Measurements from ENCODE around the gene CEMP1.
"Not testable (repeated sequence)": the region's sequence is repeated elsewhere in the genome, so short reads cannot be mapped to it uniquely, and the experiment has no call there.

Gene CEMP1

GRCh38 chr16:2534335-2534734 lies 3.1 kb upstream of the CEMP1 start:
- not testable (repeated sequence) for FAIRE-seq

GRCh38 chr16:2533912-2534311 lies 2.7 kb upstream of the CEMP1 start:
- no peak for FAIRE-seq

DNA sequence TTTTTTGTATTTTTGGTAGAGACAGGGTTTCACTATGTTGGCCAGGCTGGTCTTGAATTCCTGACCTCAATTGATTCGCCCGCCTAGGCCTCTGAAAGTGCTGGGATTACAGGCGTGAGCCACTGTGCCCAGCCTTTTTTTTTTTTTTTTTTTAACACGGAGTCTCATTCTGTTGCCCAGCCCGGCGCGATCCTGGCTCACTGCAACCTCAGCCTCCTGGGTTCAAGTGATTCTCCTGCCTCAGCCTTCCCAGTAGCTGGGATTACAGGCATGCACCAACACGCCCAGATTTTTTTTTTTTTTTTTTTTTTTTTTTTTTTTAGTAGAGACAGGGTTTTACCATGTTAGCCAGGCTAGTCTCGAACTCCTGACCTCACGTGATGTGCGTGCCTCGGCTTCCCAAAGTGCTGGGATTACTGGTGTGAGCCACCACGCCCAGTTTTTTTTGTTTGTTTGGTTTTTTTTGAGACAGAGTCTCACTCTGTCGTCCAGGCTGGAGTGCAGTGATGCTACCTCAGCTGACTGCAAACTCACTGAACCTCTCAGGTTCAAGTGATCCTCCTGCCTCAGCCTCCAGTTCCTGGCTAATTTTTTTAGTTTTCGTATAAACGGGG lies 2.0 kb upstream of the CEMP1 start:
- FAIRE-seq = not testable (repeated sequence)

GRCh38 chr16:2532494-2533141 lies 1.4 kb upstream of the CEMP1 start:
- FAIRE-seq = no peak

GRCh38 chr16:2531696-2532493 lies 687 bp upstream of the CEMP1 start:
- FAIRE-seq = peak; percentile 43

- no peak for FAIRE-seq
These were observed 434 bp downstream of the CEMP1 start for GRCh38 chr16:2530629-2531318.

DNA sequence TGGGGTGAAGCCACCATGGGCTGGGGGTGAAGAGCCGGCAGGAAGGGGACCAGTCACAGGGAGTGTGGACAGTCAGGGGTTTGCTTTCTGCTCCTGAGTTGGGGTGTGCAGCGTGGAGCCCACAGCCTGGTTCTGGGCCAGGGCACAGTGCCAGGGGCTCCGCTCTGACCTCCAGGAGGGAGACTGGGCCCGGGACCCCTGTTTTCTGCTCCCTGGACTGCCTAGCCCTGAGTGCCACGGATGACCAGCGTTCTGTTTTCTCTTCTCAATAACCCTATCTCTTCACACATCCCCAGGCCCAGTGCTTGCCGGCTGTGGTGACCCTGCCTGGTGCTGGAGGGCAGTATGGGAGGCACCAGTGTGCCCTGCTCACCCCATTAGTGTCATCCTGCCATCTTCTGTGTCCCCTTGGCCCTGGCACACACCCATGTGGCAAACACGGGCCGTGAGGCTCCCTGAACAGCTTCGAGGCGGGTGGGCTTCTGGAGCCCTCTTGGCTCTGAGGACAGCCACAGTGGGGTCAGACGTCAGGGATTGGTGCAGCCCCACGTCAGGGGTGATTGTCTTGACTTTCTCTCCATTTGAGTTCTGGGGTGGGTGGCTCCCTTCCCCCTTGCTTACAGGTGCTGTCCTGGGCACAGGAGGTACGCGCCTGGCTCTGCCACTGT lies 1.1 kb downstream of the CEMP1 start:
- no peak for FAIRE-seq

- FAIRE-seq = no peak
These were observed 1.9 kb downstream of the CEMP1 start for GRCh38 chr16:2529061-2529931.

- no peak for FAIRE-seq
These were observed 2.8 kb downstream of the CEMP1 start for GRCh38 chr16:2528161-2529060.

GRCh38 chr16:2527784-2528100 lies 3.5 kb downstream of the CEMP1 start:
- FAIRE-seq = no peak

DNA sequence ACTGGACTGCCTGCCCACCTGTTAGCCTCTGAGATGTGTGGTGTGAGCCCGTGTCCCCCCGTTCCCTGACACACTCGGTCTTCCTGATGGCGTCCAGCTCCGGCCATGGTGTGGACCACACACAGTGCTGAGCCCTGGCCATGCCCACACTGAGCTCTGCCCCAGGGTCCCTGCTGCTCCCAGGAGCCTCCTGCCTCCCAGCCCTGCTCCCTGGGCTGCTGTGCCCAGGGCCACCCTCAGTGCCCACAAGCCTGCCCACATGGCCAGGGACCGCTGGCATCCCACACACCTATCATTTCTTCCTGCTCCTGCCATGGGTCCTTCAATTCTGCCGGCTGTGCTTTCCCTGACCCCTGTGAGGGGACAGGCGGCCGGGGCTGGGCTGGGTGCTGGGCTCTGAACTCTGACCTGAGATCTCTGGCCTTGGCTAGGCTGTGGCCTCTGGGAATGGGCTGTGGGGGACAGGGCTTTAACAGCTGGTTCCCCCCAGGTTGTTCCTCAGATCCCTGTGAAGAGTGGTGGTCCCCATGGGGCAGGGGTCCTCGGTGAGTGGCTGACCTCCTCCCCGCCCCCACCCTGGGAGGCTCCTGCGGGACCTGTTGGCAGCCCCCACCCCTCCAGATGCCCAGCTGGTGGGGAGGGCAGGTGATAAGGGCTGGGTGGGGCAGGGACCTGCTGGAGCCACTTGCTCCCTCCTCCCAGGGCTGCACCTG lies 4.0 kb downstream of the CEMP1 start:
- FAIRE-seq = no peak

DNA sequence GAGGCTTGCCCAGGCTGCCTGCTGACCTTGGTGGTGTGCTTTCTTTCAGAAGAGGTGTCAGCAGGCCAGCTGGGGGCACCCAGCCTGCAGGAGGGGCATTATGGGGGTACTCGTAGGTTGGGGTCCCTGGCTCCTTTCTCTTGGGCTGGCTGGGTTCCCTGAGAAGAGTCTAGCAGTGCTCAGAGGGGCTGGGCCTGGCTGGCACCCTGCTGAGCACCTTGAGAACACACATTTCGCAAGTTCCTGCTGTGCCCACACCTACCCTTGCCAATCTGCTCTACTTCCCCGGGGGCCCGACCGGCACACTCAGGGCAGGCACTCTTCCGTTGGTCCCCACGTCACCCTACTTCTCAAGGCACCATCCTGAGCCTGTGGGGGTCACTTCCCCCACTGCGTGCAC lies 5.1 kb downstream of the CEMP1 start:
- FAIRE-seq = no peak

GRCh38 chr16:2524339-2524938 lies 6.8 kb downstream of the CEMP1 start:
- no peak for FAIRE-seq

- no peak for FAIRE-seq
These were observed 7.4 kb downstream of the CEMP1 start for GRCh38 chr16:2523801-2524231.

DNA sequence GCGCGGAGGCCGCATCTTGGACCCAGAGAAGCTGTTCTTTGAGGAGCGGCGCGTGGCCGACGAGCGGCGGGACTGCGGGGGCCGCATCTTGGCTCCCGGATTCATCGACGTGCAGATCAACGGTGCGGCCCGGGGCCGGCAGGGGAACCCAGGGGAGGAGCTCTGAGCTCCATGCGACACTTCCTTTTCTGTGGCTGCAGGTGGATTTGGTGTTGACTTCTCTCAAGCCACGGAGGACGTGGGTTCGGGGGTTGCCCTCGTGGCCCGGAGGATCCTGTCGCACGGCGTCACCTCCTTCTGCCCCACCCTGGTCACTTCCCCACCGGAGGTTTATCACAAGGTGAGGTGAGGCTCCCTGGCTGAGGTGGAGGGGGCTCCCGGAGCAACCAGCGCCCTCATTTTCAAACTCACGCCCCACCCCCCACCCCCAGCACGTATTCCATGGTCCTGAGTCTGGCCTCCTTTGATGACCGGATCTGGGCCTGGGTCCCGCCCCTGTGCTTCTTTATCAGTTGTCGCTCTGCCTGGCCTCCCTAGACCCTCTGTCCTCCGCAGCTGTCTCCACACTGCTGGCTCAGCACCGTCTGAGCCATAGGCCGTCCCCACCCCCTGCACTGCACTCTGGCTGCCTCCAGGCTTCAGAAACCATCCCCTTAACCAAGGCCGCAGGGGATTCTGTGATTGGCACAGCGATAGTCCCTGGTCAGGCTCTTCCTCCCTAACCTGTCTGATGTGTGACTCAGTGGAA lies 10.2 kb downstream of the CEMP1 start:
- no peak for FAIRE-seq

- FAIRE-seq = no peak
These were observed 11.0 kb downstream of the CEMP1 start, which contains the start of gene AMDHD2 for GRCh38 chr16:2520097-2520783. Gene AMDHD2, plus strand, starts transcription at chr16:2520371. Its CDS starts 88 bp downstream, at chr16:2520459.

- FAIRE-seq = no peak
These were observed 11.5 kb downstream of the CEMP1 start for GRCh38 chr16:2519711-2520080.

Measured in colon (tissue), 2 donors.